RWPE1 (cell line): ENCODE measurements around the gene CLSTN2.

Experiments used
- CTCF ChIA-PET: fragments of 350-600 bp; sonication (Branson Sonifier 250); formaldehyde crosslinking; extraction: SDS; loops from one replicate; lab custom pipeline; 2021; lab: Yijun Ruan, JAX
- POLR2A ChIA-PET: fragments of 400-600 bp; formaldehyde crosslinking; extraction: SDS; loops from one replicate; lab custom pipeline; 2020; ENCODE audit warnings: antibody characterized with exemption; ENCODE audit not compliant: low non-redundant PET; lab: Yijun Ruan, JAX
- DNase-seq: peaks from one replicate; pipeline ENCODE4 v3.0.0; 2012; ENCODE audit warnings: low spot score
- H3K27ac ChIP-seq: fragments of 450-650 bp; 2 replicates; pipeline ENCODE4 v1.5.1; 2017
- TF ChIP-seq, protein P1 (sequence below): fragments of 450-650 bp; conservative IDR thresholded peaks from 2 replicates; pipeline ENCODE4 v1.5.1; 2017; ENCODE audit warnings: low read depth, mild to moderate bottlenecking

Gene CLSTN2

DNA sequence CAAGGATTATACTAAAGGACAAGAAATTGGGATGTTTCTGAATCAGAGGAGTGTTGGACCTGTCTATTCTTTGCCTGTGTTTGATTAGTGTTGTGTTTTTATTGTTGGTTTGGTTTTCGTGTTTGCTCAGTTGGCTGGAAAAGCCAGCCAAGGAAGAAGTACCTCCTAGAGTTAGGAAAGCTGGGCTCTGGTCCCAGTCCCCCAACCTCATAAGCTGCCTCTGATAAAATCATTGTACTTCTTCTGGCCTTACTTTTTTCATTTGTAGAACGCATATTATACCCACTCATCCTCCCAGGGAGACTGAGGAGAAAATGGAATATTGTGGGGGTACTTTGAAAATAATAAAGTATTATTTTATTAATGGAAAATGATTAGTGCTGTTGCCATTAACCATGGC lies 565.5 kb downstream of the CLSTN2 start:
- TF ChIP-seq, protein P1, sequence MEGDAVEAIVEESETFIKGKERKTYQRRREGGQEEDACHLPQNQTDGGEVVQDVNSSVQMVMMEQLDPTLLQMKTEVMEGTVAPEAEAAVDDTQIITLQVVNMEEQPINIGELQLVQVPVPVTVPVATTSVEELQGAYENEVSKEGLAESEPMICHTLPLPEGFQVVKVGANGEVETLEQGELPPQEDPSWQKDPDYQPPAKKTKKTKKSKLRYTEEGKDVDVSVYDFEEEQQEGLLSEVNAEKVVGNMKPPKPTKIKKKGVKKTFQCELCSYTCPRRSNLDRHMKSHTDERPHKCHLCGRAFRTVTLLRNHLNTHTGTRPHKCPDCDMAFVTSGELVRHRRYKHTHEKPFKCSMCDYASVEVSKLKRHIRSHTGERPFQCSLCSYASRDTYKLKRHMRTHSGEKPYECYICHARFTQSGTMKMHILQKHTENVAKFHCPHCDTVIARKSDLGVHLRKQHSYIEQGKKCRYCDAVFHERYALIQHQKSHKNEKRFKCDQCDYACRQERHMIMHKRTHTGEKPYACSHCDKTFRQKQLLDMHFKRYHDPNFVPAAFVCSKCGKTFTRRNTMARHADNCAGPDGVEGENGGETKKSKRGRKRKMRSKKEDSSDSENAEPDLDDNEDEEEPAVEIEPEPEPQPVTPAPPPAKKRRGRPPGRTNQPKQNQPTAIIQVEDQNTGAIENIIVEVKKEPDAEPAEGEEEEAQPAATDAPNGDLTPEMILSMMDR: no peak
- ChIA-PET POLR2A (no interaction called here), CTCF (interaction anchor here (0.6 to 1.2 kb wide), 2 partner anchors 103 to 122 kb away, joined by 3 to 7 read pairs; no protein-coding TSS in a partner anchor)
- no peak overlapping the region for H3K27ac ChIP-seq
- no peak for DNase-seq

DNA sequence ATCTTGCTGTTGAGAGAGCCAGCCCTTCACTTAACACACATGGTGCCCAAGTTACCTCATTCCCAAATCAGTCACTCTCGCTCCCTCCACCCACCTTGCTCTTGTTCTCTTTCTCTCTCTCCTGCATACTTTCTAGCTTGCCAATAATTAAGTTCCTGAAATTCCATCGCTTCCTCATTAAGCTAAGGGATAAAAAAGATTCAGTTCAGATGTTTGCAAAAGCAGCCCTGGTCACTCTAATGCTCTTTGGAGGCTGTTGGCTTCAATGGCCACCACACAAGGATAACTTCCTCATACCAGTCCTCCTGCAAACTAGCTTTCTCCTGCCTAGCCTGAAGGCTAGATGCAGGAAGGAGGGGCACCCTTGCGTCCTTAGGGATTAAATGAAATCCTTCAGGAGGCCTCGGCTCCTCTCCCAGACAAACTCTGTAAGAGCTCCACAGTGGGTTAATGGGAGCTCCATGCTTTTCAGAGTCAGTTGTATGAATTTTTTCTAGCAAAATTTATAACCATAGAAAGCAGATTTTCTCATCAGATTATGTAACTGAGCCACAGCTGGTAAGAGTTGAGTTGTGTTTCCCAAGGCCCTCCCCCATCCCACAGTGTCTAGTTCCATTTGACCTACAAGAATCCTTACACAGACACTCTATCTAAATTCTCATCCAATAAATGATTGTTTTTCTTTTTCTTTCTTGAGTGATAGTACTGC lies 566.2 kb downstream of the CLSTN2 start:
- TF ChIP-seq, protein P1: no peak
- ChIA-PET CTCF (interaction anchor here (0.6 to 0.7 kb wide), 3 partner anchors 28 to 373 kb away, joined by 3 to 4 read pairs (median 3); no protein-coding TSS in a partner anchor), POLR2A (no interaction called here)
- no peak overlapping the region for H3K27ac ChIP-seq
- no peak for DNase-seq

DNA sequence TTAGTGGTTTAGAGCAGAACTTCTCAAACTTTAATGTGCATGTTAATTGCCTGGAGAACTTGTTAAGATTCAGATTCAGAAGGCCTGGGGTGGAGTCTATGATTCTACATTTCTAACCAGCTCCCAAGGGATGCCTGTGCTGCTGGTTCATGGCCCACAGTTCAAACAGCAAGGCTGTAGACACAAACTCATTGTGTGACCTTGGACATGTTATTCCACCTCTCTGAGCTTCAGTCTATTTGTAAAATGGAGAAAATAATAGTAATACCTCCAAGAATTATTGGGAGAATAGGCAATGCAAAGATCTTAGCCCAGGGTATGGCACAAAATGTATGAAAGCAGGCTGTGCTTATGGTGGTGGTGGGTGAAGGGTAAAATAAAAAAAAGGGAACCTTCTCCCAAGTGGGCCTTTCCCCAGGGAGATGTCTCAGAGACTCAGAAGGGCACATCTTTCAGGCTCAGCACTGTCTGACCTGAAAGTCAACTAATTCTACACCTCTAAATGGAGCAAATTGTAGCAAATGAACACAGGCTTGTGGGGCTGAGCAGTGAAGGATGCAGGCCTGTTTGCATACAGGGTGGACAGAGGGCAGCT lies 566.9 kb downstream of the CLSTN2 start:
- POLR2A ChIA-PET: no interaction called here
- TF ChIP-seq, protein P1: no peak
- CTCF ChIA-PET: interaction anchor here (0.7 kb wide), 2 partner anchors 27 to 374 kb away, joined by 3 to 4 read pairs; no protein-coding TSS in a partner anchor
- DNase-seq: no peak
- no peak overlapping the region for H3K27ac ChIP-seq

DNA sequence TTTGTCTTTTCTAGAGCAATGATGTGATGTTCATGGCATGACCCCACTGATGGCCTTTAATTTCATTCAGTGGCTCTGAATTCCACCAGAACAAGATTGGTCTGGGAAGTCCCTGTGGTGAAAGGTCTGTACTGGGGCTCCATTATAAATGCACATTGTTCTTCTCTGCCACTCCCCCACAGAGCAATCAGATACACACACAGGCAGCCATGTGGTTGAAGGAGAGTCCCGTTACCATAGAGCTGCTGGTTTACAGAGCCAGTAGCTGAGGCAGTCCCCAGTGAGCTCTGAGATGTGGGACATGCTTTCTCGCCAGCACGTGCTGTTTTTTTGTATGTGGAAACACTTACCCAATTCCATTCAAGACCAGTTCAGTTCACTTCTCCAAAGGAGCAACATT lies 570.2 kb downstream of the CLSTN2 start:
- CTCF ChIA-PET: no interaction called here
- TF ChIP-seq, protein P1: no peak
- no peak overlapping the region for H3K27ac ChIP-seq
- POLR2A ChIA-PET: no interaction called here
- no peak for DNase-seq

DNA sequence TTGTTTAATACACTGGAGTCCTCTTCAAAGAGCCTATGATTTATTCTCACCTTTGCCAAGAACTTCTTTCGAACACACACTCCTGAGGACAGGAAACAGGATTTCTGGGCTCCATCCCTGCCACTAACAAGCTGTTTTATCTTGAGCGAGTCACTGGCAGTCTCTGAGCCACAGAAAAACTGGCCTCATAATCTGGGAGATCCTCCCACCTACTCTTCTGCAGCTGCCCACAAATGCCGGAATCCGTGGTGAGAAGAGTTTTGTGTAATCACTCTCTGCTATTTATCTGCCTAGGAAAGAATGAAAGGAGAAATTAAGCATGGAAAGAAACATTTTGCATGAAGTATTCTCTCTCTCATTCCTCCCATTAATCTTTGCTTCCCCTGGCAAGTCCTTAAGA lies 570.9 kb downstream of the CLSTN2 start:
- DNase-seq: no peak
- ChIA-PET CTCF (no interaction called here), POLR2A (no interaction called here)
- TF ChIP-seq, protein P1: no peak
- no peak overlapping the region for H3K27ac ChIP-seq

- ChIA-PET CTCF (no interaction called here), POLR2A (no interaction called here)
- H3K27ac ChIP-seq: no peak overlapping the region
- no peak for DNase-seq
- TF ChIP-seq, protein P1: no peak
Measured at GRCh38 chr3:140508550-140508949, 573.6 kb downstream of the CLSTN2 start.
